Mesendoderm (in vitro differentiated cells): ENCODE measurements around the gene ARHGAP32.

Source experiments
- DNase-seq: peaks from one replicate; pipeline ENCODE4 v3.0.0; 2013
- H2AK5ac ChIP-seq: 2 replicates; pipeline ENCODE4 v1.6.1; 2013; ENCODE audit warnings: low read length, inconsistent platforms
- H2BK120ac ChIP-seq: 2 replicates; pipeline ENCODE4 v1.6.1; 2013; ENCODE audit warnings: low read depth, mild to moderate bottlenecking, low read length, moderate library complexity, mixed read lengths
- H2BK15ac ChIP-seq: replicated peaks from 2 replicates; pipeline ENCODE4 v1.6.1; 2013; ENCODE audit warnings: low read depth, mild to moderate bottlenecking, moderate library complexity
- H2BK5ac ChIP-seq: 2 replicates; pipeline ENCODE4 v1.6.1; 2013; ENCODE audit warnings: low read length, inconsistent platforms
- H3K18ac ChIP-seq: 2 replicates; pipeline ENCODE4 v1.6.1; 2013; ENCODE audit warnings: mild to moderate bottlenecking, low read length, mixed read lengths
- H3K23ac ChIP-seq: one replicate; pipeline ENCODE4 v1.6.1; 2013; ENCODE audit warnings: low read length
- H3K27ac ChIP-seq: 2 replicates; pipeline ENCODE4 v1.5.1; 2013; ENCODE audit warnings: low read depth, mild to moderate bottlenecking, inconsistent platforms, low read length, moderate library complexity
- H3K27me3 ChIP-seq: 2 replicates; pipeline ENCODE4 v1.6.1; 2013; ENCODE audit warnings: low read length, control low read depth, mild to moderate bottlenecking, inconsistent platforms; ENCODE audit not compliant: insufficient read depth, poor library complexity
- H3K36me3 ChIP-seq: 2 replicates; pipeline ENCODE4 v1.6.1; 2013; ENCODE audit warnings: low read length, inconsistent platforms; ENCODE audit not compliant: control insufficient read depth, insufficient read depth
- H3K4ac ChIP-seq: one replicate; pipeline ENCODE4 v1.6.1; 2013; ENCODE audit warnings: low read depth, mild to moderate bottlenecking, low read length, moderate library complexity
- H3K4me1 ChIP-seq: 2 replicates; pipeline ENCODE4 v1.6.1; 2013; ENCODE audit warnings: low read depth, low read length, inconsistent platforms; ENCODE audit not compliant: control insufficient read depth
- H3K4me2 ChIP-seq: 2 replicates; pipeline ENCODE4 v1.6.1; 2013; ENCODE audit warnings: low read length
- H3K4me3 ChIP-seq: 2 replicates; pipeline ENCODE4 v1.5.1; 2013; ENCODE audit warnings: mild to moderate bottlenecking, low read length
- H3K56ac ChIP-seq: one replicate; pipeline ENCODE4 v1.6.1; 2013; ENCODE audit warnings: low read length
- H3K79me1 ChIP-seq: 2 replicates; pipeline ENCODE4 v1.6.1; 2013; ENCODE audit warnings: low read length, inconsistent platforms
- H3K79me2 ChIP-seq: 2 replicates; pipeline ENCODE4 v1.6.1; 2013; ENCODE audit warnings: mild to moderate bottlenecking, low read length; ENCODE audit not compliant: control insufficient read depth, insufficient read depth
- H3K9ac ChIP-seq: 2 replicates; pipeline ENCODE4 v1.6.1; 2013; ENCODE audit warnings: low read length, inconsistent platforms
- H4K5ac ChIP-seq: one replicate; pipeline ENCODE4 v1.6.1; 2013; ENCODE audit warnings: low read length
- H4K8ac ChIP-seq: one replicate; pipeline ENCODE4 v1.6.1; 2013; ENCODE audit warnings: low read depth, mild to moderate bottlenecking, control low read depth, low read length, moderate library complexity
- whole genome bisulfite sequencing: extraction: QIAGEN DNeasy Blood & Tissue Kit; methylation state at CpG from one replicate; pipeline ENCODE4 v1.1.7; 2013; ENCODE audit warnings: low lambda C conversion rate, missing lambda C conversion rate; ENCODE audit not compliant: insufficient coverage; ENCODE audit errors: extremely low coverage; 5-methylcytosine and 5-hydroxymethylcytosine counted together

The ARHGAP32 gene

GRCh38 chr11:128938156-128938885, 253.8 kb downstream of the ARHGAP32 start:
- Histone ChIP-seq H3K56ac (no peak overlapping the region), H2BK15ac (no peak overlapping the region), H3K79me1 (no peaks in the 10 kb centered on the region), H3K4ac (no peak overlapping the region), H2BK120ac (no peak overlapping the region), H4K5ac (no peak overlapping the region), H3K4me2 (no peak overlapping the region), H3K18ac (no peak overlapping the region), H2BK5ac (no peak overlapping the region), H3K27me3 (no peaks in the 10 kb centered on the region), H3K9ac (no peak overlapping the region), H3K23ac (no peak overlapping the region), H2AK5ac (no peak overlapping the region), H3K79me2 (no peaks in the 10 kb centered on the region), H3K4me1 (no peaks in the 10 kb centered on the region), H4K8ac (no peak overlapping the region), H3K27ac (no peak overlapping the region), H3K4me3 (no peak overlapping the region), H3K36me3 (no peaks in the 10 kb centered on the region)
- DNase-seq, result no peak
- no CpG with 5 or more reads among the region's 16 CpGs for WGBS

- no CpG with 5 or more reads among the region's 9 CpGs for WGBS
These were observed 254.6 kb downstream of the ARHGAP32 start for GRCh38 chr11:128937480-128937879.

GRCh38 chr11:128936606-128937251, 255.4 kb downstream of the ARHGAP32 start:
- no peaks in the 10 kb centered on the region for H3K36me3 ChIP-seq
- H4K8ac ChIP-seq, result no peak overlapping the region
- H3K4ac ChIP-seq, result no peak overlapping the region
- H3K23ac ChIP-seq, result no peak overlapping the region
- no peak overlapping the region for H2BK120ac ChIP-seq
- no peak overlapping the region for H3K18ac ChIP-seq
- no peaks in the 10 kb centered on the region for H3K4me1 ChIP-seq
- no peaks in the 10 kb centered on the region for H3K27me3 ChIP-seq
- H2AK5ac ChIP-seq, result no peak overlapping the region
- no peak overlapping the region for H3K27ac ChIP-seq
- H3K9ac ChIP-seq, result no peak overlapping the region
- no peak overlapping the region for H2BK15ac ChIP-seq
- no peak overlapping the region for H4K5ac ChIP-seq
- H3K79me1 ChIP-seq, result no peaks in the 10 kb centered on the region
- no peak overlapping the region for H3K4me2 ChIP-seq
- no peak overlapping the region for H3K56ac ChIP-seq
- peak; percentile 98 for DNase-seq
- H2BK5ac ChIP-seq, result no peak overlapping the region
- WGBS, result no CpG with 5 or more reads among the region's 16 CpGs
- no peak overlapping the region for H3K4me3 ChIP-seq
- no peaks in the 10 kb centered on the region for H3K79me2 ChIP-seq

More at GRCh38 chr11:128937480-128937879, 254.6 kb downstream of the ARHGAP32 start:
- no peaks in the 10 kb centered on the region for H3K79me2 ChIP-seq
- no peak overlapping the region for H3K18ac ChIP-seq
- H3K4me1 ChIP-seq, result no peaks in the 10 kb centered on the region
- no peak overlapping the region for H2BK5ac ChIP-seq
- H2AK5ac ChIP-seq, result no peak overlapping the region
- H4K5ac ChIP-seq, result no peak overlapping the region
- H3K79me1 ChIP-seq, result no peaks in the 10 kb centered on the region
- H4K8ac ChIP-seq, result no peak overlapping the region
- H3K9ac ChIP-seq, result no peak overlapping the region
- no peak overlapping the region for H3K4ac ChIP-seq
- H3K4me2 ChIP-seq, result no peak overlapping the region
- no peak overlapping the region for H2BK120ac ChIP-seq
- no peak overlapping the region for H3K27ac ChIP-seq
- H3K4me3 ChIP-seq, result no peak overlapping the region
- H3K23ac ChIP-seq, result no peak overlapping the region
- H3K27me3 ChIP-seq, result no peaks in the 10 kb centered on the region
- H3K56ac ChIP-seq, result no peak overlapping the region
- no peak for DNase-seq
- H2BK15ac ChIP-seq, result no peak overlapping the region
- H3K36me3 ChIP-seq, result no peaks in the 10 kb centered on the region

GRCh38 chr11:128934926-128935325, 257.2 kb downstream of the ARHGAP32 start:
- no peak overlapping the region for H2AK5ac ChIP-seq
- no peak overlapping the region for H3K27ac ChIP-seq
- no CpG with 5 or more reads among the region's 10 CpGs for WGBS
- no peaks in the 10 kb centered on the region for H3K27me3 ChIP-seq
- no peak overlapping the region for H2BK15ac ChIP-seq
- H3K79me2 ChIP-seq, result no peaks in the 10 kb centered on the region
- no peak overlapping the region for H4K8ac ChIP-seq
- H3K79me1 ChIP-seq, result no peaks in the 10 kb centered on the region
- no peak overlapping the region for H3K9ac ChIP-seq
- DNase-seq, result no peak
- H3K23ac ChIP-seq, result no peak overlapping the region
- no peak overlapping the region for H3K18ac ChIP-seq
- no peak overlapping the region for H3K4me2 ChIP-seq
- H2BK120ac ChIP-seq, result no peak overlapping the region
- no peak overlapping the region for H3K4me3 ChIP-seq
- no peaks in the 10 kb centered on the region for H3K4me1 ChIP-seq
- H4K5ac ChIP-seq, result no peak overlapping the region
- no peaks in the 10 kb centered on the region for H3K36me3 ChIP-seq
- no peak overlapping the region for H3K56ac ChIP-seq
- H2BK5ac ChIP-seq, result no peak overlapping the region
- H3K4ac ChIP-seq, result no peak overlapping the region

- H3K4me2 ChIP-seq, result no peak overlapping the region
- WGBS, result no CpG with 5 or more reads among the region's 7 CpGs
- H3K56ac ChIP-seq, result no peak overlapping the region
- no peak overlapping the region for H3K18ac ChIP-seq
- no peak overlapping the region for H4K8ac ChIP-seq
- H3K79me1 ChIP-seq, result no peaks in the 10 kb centered on the region
- no peaks in the 10 kb centered on the region for H3K36me3 ChIP-seq
- no peak overlapping the region for H4K5ac ChIP-seq
- H2AK5ac ChIP-seq, result no peak overlapping the region
- no peak overlapping the region for H3K4ac ChIP-seq
- no peaks in the 10 kb centered on the region for H3K27me3 ChIP-seq
- H3K27ac ChIP-seq, result no peak overlapping the region
- no peak overlapping the region for H3K9ac ChIP-seq
- H2BK5ac ChIP-seq, result no peak overlapping the region
- H3K23ac ChIP-seq, result no peak overlapping the region
- no peak overlapping the region for H2BK15ac ChIP-seq
- DNase-seq, result no peak
- no peak overlapping the region for H3K4me3 ChIP-seq
- H3K4me1 ChIP-seq, result no peaks in the 10 kb centered on the region
- H3K79me2 ChIP-seq, result no peaks in the 10 kb centered on the region
- H2BK120ac ChIP-seq, result no peak overlapping the region
These were observed 257.8 kb downstream of the ARHGAP32 start for GRCh38 chr11:128934351-128934750.
